Mesodermal cell (in vitro differentiated cells): Measurements from ENCODE around the gene MIA.
"Not testable (repeated sequence)": the region's sequence is repeated elsewhere in the genome, so short reads cannot be mapped to it uniquely, and the experiment has no call there.

Experiments
- H3K27ac ChIP-seq: 2 replicates; pipeline ENCODE4 v1.7.0; 2013; ENCODE audit warnings: mild to moderate bottlenecking, low read depth, low read length, moderate library complexity; ENCODE audit not compliant: severe bottlenecking
- H3K36me3 ChIP-seq: 2 replicates; pipeline ENCODE4 v1.7.1; 2013; ENCODE audit warnings: mild to moderate bottlenecking, low read length, moderate library complexity; ENCODE audit not compliant: control insufficient read depth, insufficient read depth
- H3K4me1 ChIP-seq: one replicate; pipeline ENCODE4 v1.7.1; 2013; ENCODE audit warnings: mild to moderate bottlenecking, low read length; ENCODE audit not compliant: insufficient read depth, control insufficient read depth, poor library complexity, severe bottlenecking
- H3K4me3 ChIP-seq: 2 replicates; pipeline ENCODE4 v1.7.0; 2013; ENCODE audit warnings: low read length, control low read depth, mild to moderate bottlenecking; ENCODE audit not compliant: insufficient read depth, poor library complexity, severe bottlenecking; ENCODE audit errors: extremely low read depth
- H3K9me3 ChIP-seq: 2 replicates; pipeline ENCODE4 v1.7.1; 2013; ENCODE audit warnings: mild to moderate bottlenecking, low read length, moderate library complexity; ENCODE audit not compliant: control insufficient read depth
- WGBS, 2 experiments: methylation state at CpG; one replicate each; pipeline ENCODE4 v1.1.5; 2013; ENCODE audit warnings: missing lambda C conversion rate in 2 of 2; ENCODE audit not compliant: insufficient coverage in 2 of 2; 5-methylcytosine and 5-hydroxymethylcytosine counted together

The MIA gene

GRCh38 chr19:40777937-40778705 lies 2.8 kb downstream of the MIA start, which contains the start of gene RAB4B:
Gene RAB4B (plus strand): TSS chr19:40778247. CDS start chr19:40778376, 129 bp downstream.
- no peaks in the 10 kb centered on the region for H3K9me3 ChIP-seq
- WGBS, 2 experiments = 0 to 1% methylated on average over 41 to 46 of the region's 56 CpGs
- H3K4me1 ChIP-seq = peaks cover 17% of the 10 kb centered on the region
- peak within 1 kb of the TSS; percentile 68 for H3K4me3 ChIP-seq
- H3K27ac ChIP-seq = peak within 1 kb of the TSS; percentile 100
- peaks cover 9% of the 10 kb centered on the region for H3K36me3 ChIP-seq

GRCh38 chr19:40778706-40779284 lies 3.5 kb downstream of the MIA start:
- Histone ChIP-seq H3K9me3 (no peaks in the 10 kb centered on the region), H3K36me3 (peaks cover 6% of the 10 kb centered on the region), H3K4me3 (peak overlapping the region; percentile 68), H3K27ac (peak overlapping the region; percentile 100), H3K4me1 (peaks cover 17% of the 10 kb centered on the region)
- WGBS, 2 experiments = 4 to 9% methylated on average over 6 of the region's 7 CpGs

- WGBS, 2 experiments = 89 to 96% methylated on average over 5 of the region's 5 CpGs
- no peak overlapping the region for H3K27ac ChIP-seq
- H3K4me1 ChIP-seq = peaks cover 2% of the 10 kb centered on the region
- H3K4me3 ChIP-seq = no peak overlapping the region
- no peaks in the 10 kb centered on the region for H3K9me3 ChIP-seq
- H3K36me3 ChIP-seq = peaks cover 9% of the 10 kb centered on the region
Measured at GRCh38 chr19:40780582-40780981, 5.3 kb downstream of the MIA start.

- peaks cover 9% of the 10 kb centered on the region for H3K36me3 ChIP-seq
- H3K27ac ChIP-seq = no peak overlapping the region
- no peak overlapping the region for H3K4me3 ChIP-seq
- WGBS, 2 experiments = 97 to 99% methylated on average over 4 of the region's 7 CpGs
- H3K9me3 ChIP-seq = no peaks in the 10 kb centered on the region
- no peaks in the 10 kb centered on the region for H3K4me1 ChIP-seq
Measured at GRCh38 chr19:40781140-40781539, 5.8 kb downstream of the MIA start.

- WGBS, 2 experiments = 97 to 100% methylated on average over 6 of the region's 14 CpGs
- H3K36me3 ChIP-seq = peaks cover 14% of the 10 kb centered on the region
- no peaks in the 10 kb centered on the region for H3K9me3 ChIP-seq
- no peak overlapping the region for H3K27ac ChIP-seq
- H3K4me1 ChIP-seq = no peaks in the 10 kb centered on the region
- H3K4me3 ChIP-seq = no peak overlapping the region
Measured at GRCh38 chr19:40783711-40784110, 8.4 kb downstream of the MIA start.

DNA sequence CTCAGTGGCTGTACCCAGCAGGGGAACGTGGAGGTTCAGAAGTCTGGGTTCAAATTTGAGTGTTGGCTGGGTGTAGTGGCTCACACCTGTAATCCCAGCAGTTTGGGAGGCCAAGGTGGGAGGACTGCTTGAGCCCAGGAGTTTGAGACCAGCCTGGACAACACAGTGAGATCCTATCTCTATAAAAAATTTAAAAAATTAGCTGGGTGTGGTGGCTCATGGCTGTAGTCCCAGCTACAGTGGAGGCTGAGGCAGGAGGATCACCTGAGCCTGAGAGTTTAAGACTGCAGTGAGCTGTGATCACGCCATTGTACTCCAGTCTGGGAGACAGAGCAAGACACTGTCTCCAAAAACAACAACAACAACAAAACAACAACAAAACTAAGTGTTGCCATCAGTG lies 8.8 kb downstream of the MIA start:
- not testable (repeated sequence) for H3K4me1 ChIP-seq, H3K9me3 ChIP-seq, H3K4me3 ChIP-seq, H3K27ac ChIP-seq
- WGBS, 2 experiments = 94 to 100% methylated on average over 1 to 2 of the region's 2 CpGs
- H3K36me3 ChIP-seq = peaks cover 14% of the 10 kb centered on the region

GRCh38 chr19:40785526-40785925 lies 10.2 kb downstream of the MIA start:
- WGBS, 2 experiments = 83 to 87% methylated on average over 1 of the region's 1 CpG
- Histone ChIP-seq H3K4me3 (no peak overlapping the region), H3K36me3 (peaks cover 9% of the 10 kb centered on the region), H3K9me3 (no peaks in the 10 kb centered on the region), H3K4me1 (no peaks in the 10 kb centered on the region), H3K27ac (no peak overlapping the region)

DNA sequence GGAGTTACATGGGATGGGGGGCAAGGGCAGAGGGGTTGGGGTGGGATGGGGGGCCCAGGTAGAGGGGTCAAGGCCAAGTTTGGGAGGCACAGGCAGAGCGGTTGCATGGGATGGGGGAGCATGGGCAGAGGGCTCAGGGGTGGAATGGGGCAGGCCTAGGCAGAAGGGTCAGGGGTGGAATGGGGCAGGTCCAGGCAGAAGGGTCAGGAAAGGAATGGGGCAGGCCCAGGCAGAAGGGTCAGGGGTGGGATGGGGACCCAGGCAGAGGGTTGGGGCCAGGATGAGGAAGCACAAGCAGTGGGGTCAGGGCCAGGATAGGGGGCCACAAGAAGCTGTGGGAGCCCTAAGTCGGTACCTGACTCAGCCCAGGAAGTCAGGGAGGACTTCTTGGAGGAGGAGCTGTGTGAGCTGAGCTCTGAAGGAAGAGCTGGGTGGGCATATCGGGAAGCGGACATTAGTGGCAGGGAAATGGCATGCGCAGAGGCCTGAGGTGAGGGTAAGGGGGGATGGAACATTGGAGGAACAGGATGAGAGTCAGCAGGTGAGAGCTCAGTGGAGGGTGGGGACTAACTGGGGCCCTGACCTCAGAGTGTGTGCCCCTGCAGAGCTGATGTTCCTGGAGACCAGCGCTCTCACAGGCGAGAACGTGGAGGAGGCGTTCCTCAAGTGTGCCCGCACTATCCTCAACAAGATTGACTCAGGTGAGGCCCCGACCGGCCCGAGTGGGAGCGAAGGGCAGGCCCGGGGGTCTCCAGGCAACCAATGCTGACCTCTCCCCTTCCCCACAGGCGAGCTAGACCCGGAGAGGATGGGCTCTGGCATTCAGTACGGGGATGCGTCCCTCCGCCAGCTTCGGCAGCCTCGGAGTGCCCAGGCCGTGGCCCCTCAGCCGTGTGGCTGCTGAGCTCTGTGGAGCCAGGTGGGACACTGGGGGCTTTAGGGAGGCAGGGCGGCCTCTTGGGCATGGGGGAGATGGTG lies 11.0 kb downstream of the MIA start:
- Histone ChIP-seq H3K4me1 (no peaks in the 10 kb centered on the region), H3K36me3 (peaks cover 10% of the 10 kb centered on the region), H3K4me3 (no peak overlapping the region), H3K9me3 (no peaks in the 10 kb centered on the region), H3K27ac (no peak overlapping the region)
- WGBS, 2 experiments = 93 to 95% methylated on average over 22 to 23 of the region's 25 CpGs

DNA sequence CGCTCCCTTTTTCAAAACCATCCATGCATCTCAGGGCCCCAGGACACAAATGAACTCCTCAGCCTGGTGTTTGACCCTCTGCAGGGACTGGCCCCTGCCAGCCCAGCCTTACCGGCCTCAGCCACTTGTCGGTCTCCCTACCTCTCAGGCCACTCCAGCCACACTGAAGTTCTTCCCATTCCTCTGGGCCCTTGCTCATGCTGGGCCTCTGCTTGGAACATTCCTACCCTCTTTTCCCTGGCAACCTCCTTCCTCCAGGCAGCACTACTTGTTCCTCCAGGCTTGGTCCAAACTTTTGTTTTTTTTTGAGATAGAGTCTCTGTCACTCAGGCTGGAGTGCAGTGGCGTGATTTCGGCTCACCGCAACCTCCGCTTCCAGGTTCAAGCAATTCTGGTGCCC lies 16.0 kb downstream of the MIA start:
- 72 to 73% methylated on average over 6 to 7 of the region's 7 CpGs for WGBS, 2 experiments
- H3K4me1 ChIP-seq = no peaks in the 10 kb centered on the region
- no peak overlapping the region for H3K4me3 ChIP-seq
- no peaks in the 10 kb centered on the region for H3K9me3 ChIP-seq
- H3K27ac ChIP-seq = no peak overlapping the region
- H3K36me3 ChIP-seq = peaks cover 15% of the 10 kb centered on the region

- H3K36me3 ChIP-seq = peaks cover 10% of the 10 kb centered on the region
- 86 to 94% methylated on average over 3 of the region's 3 CpGs for WGBS, 2 experiments
- no peaks in the 10 kb centered on the region for H3K9me3 ChIP-seq
- no peak overlapping the region for H3K27ac ChIP-seq
- H3K4me1 ChIP-seq = no peaks in the 10 kb centered on the region
- H3K4me3 ChIP-seq = no peak overlapping the region
Measured at GRCh38 chr19:40791996-40792395, 16.7 kb downstream of the MIA start.
